RWPE2 (cell line): Measurements from ENCODE around the gene OR2T4.

Experiments
- ATAC-seq: fragments of 200-7000 bp; cut with Tn5 transposase; 3 replicates; pipeline ENCODE4 v1.9.1; 2021; ENCODE audit warnings: low read depth
- DNase-seq: peaks from one replicate; pipeline ENCODE4 v3.0.0-alpha.2; 2020; ENCODE audit warnings: low spot score
- H3K27ac ChIP-seq: fragments of 450-650 bp; 2 replicates; pipeline ENCODE4 v1.5.1; 2017; ENCODE audit warnings: mild to moderate bottlenecking; ENCODE audit not compliant: poor library complexity, severe bottlenecking
- H3K27me3 ChIP-seq: fragments of 250-450 bp; sonication (Bioruptor Pico); 2 replicates; pipeline ENCODE4 v1.5.1; 2021; ENCODE audit warnings: mild to moderate bottlenecking, moderate library complexity; ENCODE audit not compliant: insufficient read depth, poor library complexity, severe bottlenecking
- H3K36me3 ChIP-seq: fragments of 250-450 bp; sonication (Bioruptor Pico); 2 replicates; pipeline ENCODE4 v1.5.1; 2020; ENCODE audit warnings: low read depth, mild to moderate bottlenecking, moderate library complexity
- H3K4me1 ChIP-seq: fragments of 250-450 bp; sonication (Bioruptor Pico); 2 replicates; pipeline ENCODE4 v1.5.1; 2021; ENCODE audit warnings: mild to moderate bottlenecking, moderate library complexity; ENCODE audit not compliant: insufficient read depth, poor library complexity, severe bottlenecking
- H3K4me3 ChIP-seq: fragments of 250-450 bp; sonication (Bioruptor Pico); 2 replicates; pipeline ENCODE4 v1.5.1; 2021; ENCODE audit warnings: mild to moderate bottlenecking, moderate library complexity; ENCODE audit not compliant: severe bottlenecking
- H3K9me3 ChIP-seq: fragments of 250-450 bp; sonication (Bioruptor Pico); 2 replicates; pipeline ENCODE4 v1.5.1; 2021; ENCODE audit warnings: mild to moderate bottlenecking, moderate library complexity; ENCODE audit not compliant: severe bottlenecking
- TF ChIP-seq, protein P1 (sequence below): fragments of 450-650 bp; IDR thresholded peaks from one replicate; pipeline ENCODE4 v1.5.1; 2017; ENCODE audit warnings: mild to moderate bottlenecking, moderate library complexity; ENCODE audit not compliant: poor library complexity, severe bottlenecking

OR2T4 gene

DNA sequence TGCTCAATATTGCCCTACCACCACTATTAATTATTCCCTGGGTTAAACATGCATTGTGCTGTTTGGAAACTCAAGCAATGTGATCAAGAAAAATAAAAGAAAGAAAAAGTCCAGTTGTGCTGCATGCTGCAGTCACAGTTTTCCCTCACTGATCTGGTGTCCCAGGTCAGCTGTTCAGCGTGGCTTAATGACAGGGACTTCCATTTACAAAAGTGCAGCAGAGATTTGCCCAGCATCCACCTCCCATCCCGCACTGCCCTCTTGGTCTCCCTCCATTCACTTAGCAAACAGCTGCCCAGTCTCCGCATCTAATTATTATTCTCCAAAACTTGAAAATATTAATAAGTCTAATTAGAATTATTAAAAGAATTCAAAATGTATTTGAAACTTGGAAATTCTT, 2.0 kb upstream of the OR2T4 start:
- Histone ChIP-seq H3K27ac (no peak overlapping the region), H3K9me3 (no peaks in the 10 kb centered on the region), H3K27me3 (no peaks in the 10 kb centered on the region), H3K4me1 (no peaks in the 10 kb centered on the region), H3K36me3 (no peaks in the 10 kb centered on the region), H3K4me3 (no peak overlapping the region)
- TF ChIP-seq, protein P1, sequence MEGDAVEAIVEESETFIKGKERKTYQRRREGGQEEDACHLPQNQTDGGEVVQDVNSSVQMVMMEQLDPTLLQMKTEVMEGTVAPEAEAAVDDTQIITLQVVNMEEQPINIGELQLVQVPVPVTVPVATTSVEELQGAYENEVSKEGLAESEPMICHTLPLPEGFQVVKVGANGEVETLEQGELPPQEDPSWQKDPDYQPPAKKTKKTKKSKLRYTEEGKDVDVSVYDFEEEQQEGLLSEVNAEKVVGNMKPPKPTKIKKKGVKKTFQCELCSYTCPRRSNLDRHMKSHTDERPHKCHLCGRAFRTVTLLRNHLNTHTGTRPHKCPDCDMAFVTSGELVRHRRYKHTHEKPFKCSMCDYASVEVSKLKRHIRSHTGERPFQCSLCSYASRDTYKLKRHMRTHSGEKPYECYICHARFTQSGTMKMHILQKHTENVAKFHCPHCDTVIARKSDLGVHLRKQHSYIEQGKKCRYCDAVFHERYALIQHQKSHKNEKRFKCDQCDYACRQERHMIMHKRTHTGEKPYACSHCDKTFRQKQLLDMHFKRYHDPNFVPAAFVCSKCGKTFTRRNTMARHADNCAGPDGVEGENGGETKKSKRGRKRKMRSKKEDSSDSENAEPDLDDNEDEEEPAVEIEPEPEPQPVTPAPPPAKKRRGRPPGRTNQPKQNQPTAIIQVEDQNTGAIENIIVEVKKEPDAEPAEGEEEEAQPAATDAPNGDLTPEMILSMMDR: no peak
- DNase-seq (no peak), ATAC-seq (no peak)

DNA sequence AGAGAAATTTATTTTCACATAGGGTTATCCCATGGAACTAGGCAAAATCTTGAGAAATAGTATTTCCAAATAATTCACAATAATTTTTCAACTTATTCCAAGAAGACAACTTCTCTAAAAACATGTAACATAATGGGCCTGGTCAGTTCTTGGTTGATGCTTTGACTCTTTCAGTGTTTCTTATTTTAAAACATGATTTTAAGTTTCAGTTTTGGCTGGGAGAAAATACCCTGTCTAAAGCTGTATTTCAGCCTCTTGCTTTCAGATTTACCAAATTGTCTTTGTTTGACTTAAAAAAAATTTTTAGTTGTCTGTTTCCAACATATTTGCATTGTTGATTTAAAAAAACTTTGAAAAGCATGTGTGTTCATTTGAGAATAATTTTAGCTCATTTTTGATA, 5.1 kb downstream of the OR2T4 start:
- TF ChIP-seq, protein P1: no peak
- Histone ChIP-seq H3K4me3 (no peak overlapping the region), H3K36me3 (no peaks in the 10 kb centered on the region), H3K9me3 (peaks cover 3% of the 10 kb centered on the region), H3K4me1 (no peaks in the 10 kb centered on the region), H3K27me3 (no peaks in the 10 kb centered on the region), H3K27ac (no peak overlapping the region)
- DNase-seq (no peak), ATAC-seq (no peak)

DNA sequence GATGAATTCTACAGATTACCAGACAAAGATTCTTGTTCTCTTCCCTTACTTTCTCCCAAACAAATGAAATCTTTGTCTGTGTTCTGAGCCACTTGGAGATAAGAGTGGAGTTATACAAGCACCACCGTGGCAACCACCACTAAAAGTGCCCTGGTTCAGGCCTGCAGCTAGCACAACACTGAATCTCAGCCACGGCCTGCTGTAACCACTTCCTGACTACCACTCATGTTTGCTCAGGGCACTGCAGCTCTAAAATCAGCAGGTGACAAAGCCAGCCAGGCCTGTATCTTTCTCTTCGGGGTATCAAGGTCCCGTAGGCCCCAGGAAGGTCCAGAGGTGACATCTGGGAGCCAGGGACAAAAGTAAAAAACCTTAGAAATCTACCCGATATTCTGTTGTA, 10.9 kb downstream of the OR2T4 start:
- Histone ChIP-seq H3K9me3 (no peaks in the 10 kb centered on the region), H3K4me1 (no peaks in the 10 kb centered on the region), H3K27ac (no peak overlapping the region), H3K4me3 (no peak overlapping the region), H3K27me3 (no peaks in the 10 kb centered on the region), H3K36me3 (no peaks in the 10 kb centered on the region)
- TF ChIP-seq, protein P1: no peak
- no peak for ATAC-seq
- DNase-seq: no peak

DNA sequence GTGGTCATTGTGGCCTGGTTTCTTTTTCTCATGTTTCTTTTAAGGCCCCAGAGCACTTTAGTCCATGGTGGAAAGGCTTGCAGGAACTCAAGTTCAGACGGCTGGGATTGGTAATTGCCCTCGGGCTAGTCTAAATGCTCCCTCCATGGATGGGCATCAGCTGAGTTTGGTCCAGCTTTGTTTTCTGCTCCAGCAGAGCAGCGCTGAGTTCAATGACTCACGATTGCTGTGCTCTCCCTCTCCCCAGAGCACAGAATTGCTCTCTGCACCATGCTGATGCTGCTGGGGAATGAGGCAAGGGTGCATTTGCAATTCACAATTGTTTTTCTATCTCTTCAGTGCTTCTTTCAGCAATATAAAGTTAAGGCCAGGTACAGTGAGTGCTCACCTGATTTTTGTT, 12.3 kb downstream of the OR2T4 start:
- TF ChIP-seq, protein P1: no peak
- ATAC-seq: no peak
- H3K27me3 ChIP-seq: no peaks in the 10 kb centered on the region
- no peak overlapping the region for H3K27ac ChIP-seq
- DNase-seq: no peak
- H3K4me1 ChIP-seq: no peaks in the 10 kb centered on the region
- no peaks in the 10 kb centered on the region for H3K9me3 ChIP-seq
- no peak overlapping the region for H3K4me3 ChIP-seq
- H3K36me3 ChIP-seq: no peaks in the 10 kb centered on the region

DNA sequence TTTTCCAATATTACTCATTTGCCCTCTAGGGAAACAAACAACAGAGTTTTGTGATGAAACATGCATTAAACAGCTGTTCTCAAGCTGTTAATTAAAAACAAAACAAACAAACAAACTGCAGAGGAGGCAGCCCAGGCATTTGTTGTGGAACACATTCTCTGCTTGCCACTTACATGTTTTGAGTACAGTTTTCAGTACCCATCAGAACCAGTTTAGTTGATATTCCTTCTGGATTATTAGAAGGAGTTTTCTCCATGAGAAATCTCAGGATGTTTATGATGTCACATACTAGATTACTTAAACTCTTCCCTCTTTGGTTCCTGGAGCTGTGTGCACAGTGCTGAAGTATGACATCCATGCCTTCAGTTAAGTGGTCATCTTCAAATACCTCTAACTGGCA, 14.0 kb downstream of the OR2T4 start, which contains the start of gene OR2T6:
Gene OR2T6, plus strand, starts transcription at position 301 of the 400 bp plus-strand sequence. CDS start 11,863 bp downstream, outside the sequence.
- ATAC-seq: no peak
- no peaks in the 10 kb centered on the region for H3K9me3 ChIP-seq
- TF ChIP-seq, protein P1: no peak

More for the DNA sequence above, 14.0 kb downstream of the OR2T4 start, which contains the start of gene OR2T6:
- Histone ChIP-seq H3K27me3 (no peaks in the 10 kb centered on the region), H3K27ac (no peak within 1 kb of the TSS), H3K36me3 (no peaks in the 10 kb centered on the region), H3K4me1 (no peaks in the 10 kb centered on the region), H3K4me3 (no peak within 1 kb of the TSS)
- DNase-seq: no peak
